ENCODE data around the gene GABRG3. TPM values are rescaled to one million over a fixed set of nuclear protein-coding genes. Genes with fewer than 3 reads are reported as not detected.

The GABRG3 gene
- total RNA-seq, 1 donor from 2014 or later, result not detected

DNA sequence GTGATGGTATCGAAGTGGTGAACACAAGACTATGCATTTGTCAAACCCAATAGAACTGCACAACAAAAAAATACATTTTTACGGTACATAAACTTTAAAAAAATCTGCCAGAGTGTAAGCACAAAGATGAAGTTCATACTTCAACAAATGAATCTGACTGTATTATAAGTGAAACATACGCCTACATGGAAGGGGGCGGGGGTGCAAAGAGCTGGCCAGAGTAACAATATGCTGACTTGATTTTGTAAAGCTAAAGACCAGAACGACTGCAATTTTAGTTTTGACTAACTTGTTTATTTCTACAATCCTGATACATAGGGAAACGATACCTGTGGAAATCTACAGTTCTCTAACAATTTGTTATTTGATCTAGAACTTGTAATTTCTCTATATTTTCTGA, 426.0 kb downstream of the GABRG3 start:
- intact Hi-C loops (cut with micrococcal nuclease), result no loop called here

DNA sequence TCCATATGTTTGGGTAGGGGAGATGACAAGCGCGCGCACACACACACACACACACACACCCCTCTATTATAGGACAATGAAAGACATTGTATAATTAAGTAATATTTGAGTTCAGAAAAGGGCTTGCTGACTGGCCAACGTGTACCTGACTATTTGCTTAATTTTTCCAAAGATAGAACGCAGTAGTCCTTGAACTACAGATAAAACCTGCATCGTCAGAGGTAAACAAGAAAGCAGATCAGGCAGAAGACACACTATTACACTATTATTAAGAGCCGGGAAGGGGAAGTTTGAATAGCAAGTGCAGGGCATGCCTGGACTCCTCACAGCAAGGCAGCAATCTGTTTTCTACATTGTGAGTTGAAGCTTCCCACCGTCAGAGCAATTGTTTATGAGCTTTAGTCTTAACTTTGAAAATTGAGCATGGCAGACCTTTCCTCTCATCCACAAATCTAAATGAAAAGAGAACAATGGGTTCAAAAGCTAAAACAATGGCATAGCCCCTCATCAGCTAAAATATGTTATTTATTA, 427.7 kb downstream of the GABRG3 start:
- intact Hi-C loops (cut with micrococcal nuclease), result no loop called here

DNA sequence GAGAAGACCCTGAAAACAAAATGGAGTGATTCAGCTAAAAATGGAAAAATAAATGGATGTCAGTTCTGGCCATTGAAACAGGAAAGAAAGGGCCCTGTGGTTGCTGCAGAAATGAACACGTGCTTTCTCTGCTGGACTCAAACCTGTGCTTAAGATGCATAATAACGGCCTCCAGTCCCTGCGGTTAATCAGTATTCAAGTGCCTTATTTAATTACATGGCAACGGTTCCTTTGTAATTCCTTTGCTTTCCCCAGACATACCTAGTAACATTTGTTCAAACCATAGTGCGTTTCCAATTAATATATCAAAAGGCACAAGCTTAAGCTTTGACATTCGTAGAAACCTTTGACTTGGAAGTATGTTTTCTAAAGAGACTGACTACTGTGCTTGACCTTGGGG, 428.3 kb downstream of the GABRG3 start:
- intact Hi-C loops (cut with micrococcal nuclease), result no loop called here

DNA sequence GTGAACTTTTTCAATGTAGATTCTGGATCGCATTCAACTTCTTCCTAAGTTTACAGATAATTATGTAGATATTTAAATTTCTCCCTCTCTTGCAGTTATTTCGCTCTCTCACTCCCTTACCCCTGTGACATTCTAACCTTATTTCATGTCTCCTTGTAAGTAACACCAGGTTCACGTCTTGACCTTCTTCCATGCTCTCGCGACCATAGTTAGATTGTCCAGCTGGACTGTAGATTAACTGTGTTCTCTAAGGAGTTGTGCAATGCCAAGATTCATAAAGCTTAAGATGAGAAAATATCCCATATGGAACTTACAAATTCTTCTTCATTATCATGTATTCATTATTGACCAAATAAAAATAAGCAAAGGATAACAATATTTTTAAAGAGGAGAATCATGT, 430.5 kb downstream of the GABRG3 start:
- intact Hi-C loops (cut with micrococcal nuclease), result no loop called here

GRCh38 chr15:27408428-27408827, 437.4 kb downstream of the GABRG3 start:
- intact Hi-C loops (cut with micrococcal nuclease), result no loop called here

GRCh38 chr15:27410996-27411605, 440.1 kb downstream of the GABRG3 start:
- intact Hi-C loops (cut with micrococcal nuclease), result no loop called here

GRCh38 chr15:27412415-27412814, 441.4 kb downstream of the GABRG3 start:
- intact Hi-C loops (cut with micrococcal nuclease), result no loop called here

DNA sequence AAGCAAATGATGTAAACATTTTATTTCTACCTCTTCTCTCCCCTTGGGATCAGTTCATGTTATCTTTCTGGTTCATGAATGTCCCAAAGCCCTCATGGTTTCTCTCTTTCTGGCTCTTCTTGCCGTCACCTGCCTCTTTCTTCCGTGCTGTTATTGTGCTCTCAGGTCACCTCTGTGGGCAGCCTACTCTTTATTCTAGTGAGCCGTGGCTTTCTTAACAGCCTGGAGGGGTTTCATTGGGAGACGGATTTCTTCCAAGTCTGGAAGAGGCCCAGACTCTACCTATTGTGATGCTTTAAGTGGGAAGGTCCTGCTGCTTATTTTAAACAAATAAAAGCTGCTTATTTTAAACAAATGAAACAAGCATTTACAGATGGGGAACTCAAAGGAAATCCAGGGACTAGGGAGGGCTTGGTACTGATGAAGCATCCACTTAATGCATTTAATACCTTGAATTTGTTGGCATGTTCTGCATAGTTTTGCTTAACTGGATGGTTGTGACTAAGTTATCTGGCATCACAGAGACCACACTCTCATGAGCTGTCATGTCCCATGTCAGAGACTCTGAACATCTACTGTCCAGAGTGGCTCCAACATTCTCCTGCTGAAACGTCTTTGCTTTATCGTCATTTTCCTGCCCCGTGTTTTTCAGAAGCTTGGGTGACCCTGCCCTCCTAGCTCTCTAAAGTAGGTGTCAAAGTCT, 443.3 kb downstream of the GABRG3 start:
- intact Hi-C loops (cut with micrococcal nuclease), result no loop called here

- intact Hi-C loops (cut with micrococcal nuclease), result no loop called here
Observed at GRCh38 chr15:27418726-27419125, 447.7 kb downstream of the GABRG3 start.

DNA sequence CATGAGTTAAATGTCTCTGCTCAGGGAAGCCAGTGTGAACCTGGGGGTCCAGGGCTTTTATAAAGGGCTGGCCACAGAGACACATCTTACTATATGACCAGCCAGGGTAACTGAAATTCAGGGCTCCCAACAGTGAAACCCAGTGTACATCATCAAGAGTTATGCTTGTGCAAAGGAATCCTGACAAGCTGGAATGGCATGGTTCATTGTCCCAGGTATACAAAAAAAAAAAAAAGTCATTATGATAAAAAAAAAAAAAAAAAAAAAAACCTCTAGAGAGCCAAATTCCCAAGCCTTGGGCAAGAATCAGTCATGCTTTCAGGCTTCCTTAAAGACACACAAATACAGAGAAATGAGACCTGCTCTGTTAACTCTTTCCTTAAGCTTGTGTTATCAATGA, 452.0 kb downstream of the GABRG3 start:
- intact Hi-C loops (cut with micrococcal nuclease), result no loop called here

DNA sequence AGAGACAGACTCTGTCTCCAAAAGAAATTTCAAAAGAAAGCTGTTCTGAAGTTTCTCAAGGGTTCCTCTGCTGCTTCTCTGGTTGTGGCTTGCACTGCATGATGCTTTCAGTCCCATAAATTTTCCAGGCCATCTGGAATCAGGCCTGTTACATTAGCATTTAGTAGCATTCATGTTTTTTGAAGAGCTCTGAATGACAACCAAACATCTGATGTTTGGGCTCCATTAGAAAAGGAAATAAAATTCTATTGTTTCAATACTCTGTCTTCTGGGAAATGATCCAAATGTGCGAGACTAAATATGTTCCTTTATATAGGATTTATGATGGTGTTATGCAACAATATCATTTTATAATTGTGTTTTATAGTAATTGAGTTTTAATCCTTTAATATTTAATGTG, 455.8 kb downstream of the GABRG3 start:
- intact Hi-C loops (cut with micrococcal nuclease), result no loop called here

DNA sequence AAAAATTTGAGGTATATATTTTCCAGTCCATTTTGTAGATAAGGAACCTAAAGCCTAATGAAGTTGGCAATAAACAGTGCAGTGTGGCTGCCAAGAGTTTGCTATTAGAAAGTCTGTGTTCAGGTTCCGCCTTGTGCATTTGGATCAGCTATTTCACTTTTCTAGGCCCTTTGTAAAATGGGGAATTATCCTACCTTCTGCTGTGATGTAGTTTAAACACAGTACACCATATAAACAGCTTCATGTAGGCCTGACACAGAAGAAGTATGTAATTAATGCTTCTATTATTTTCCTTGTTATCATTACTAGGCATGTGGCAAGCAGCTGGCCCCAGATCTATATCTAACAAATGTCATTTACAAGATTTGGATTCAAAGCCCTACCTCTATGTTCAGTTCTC, 456.3 kb downstream of the GABRG3 start:
- intact Hi-C loops (cut with micrococcal nuclease), result no loop called here

DNA sequence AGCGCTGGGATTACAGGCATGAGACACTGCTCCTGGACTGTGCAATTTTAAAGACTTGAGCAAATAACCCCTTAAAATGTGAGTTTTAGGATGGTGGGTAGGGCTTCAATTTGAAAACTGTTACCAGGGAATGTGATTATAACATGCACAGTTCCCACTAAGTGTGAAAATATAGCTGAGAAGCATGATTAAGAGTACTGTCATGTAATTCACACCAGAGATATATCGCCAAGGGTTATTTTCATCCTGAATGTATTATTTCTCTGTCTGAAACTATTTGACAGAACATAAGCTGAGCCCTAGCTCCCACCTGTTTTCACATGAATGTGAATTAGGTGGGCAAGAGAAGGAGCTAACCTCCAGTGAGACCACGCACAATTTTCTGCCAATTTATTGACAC, 457.2 kb downstream of the GABRG3 start:
- intact Hi-C loops (cut with micrococcal nuclease), result no loop called here

- intact Hi-C loops (cut with micrococcal nuclease), result no loop called here
Observed at GRCh38 chr15:27429577-27429976, 458.6 kb downstream of the GABRG3 start.

DNA sequence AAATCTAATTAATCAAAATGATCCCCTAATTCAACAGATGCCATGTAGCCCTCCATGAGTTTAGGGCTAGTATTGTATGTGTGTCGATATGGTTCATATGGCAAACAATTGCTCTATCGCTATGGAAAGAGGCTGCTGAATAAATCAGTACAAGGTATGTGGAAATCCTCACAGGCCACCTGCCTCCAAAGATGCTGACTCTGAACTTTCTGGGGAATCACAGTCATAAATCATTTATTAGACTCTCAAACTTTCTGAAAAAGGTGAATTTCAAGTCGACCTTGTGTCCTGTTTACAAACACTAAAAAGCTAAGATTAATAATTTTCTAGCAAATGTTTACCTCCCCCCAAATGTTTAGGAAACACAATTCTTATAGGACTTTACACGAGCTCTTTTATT, 462.6 kb downstream of the GABRG3 start:
- intact Hi-C loops (cut with micrococcal nuclease), result no loop called here

GRCh38 chr15:27438403-27439375, 467.7 kb downstream of the GABRG3 start:
- intact Hi-C loops (cut with micrococcal nuclease), result no loop called here

GRCh38 chr15:27441120-27441519, 470.1 kb downstream of the GABRG3 start:
- intact Hi-C loops (cut with micrococcal nuclease), result no loop called here

GRCh38 chr15:27448234-27448633, 477.3 kb downstream of the GABRG3 start:
- intact Hi-C loops (cut with micrococcal nuclease), result no loop called here

DNA sequence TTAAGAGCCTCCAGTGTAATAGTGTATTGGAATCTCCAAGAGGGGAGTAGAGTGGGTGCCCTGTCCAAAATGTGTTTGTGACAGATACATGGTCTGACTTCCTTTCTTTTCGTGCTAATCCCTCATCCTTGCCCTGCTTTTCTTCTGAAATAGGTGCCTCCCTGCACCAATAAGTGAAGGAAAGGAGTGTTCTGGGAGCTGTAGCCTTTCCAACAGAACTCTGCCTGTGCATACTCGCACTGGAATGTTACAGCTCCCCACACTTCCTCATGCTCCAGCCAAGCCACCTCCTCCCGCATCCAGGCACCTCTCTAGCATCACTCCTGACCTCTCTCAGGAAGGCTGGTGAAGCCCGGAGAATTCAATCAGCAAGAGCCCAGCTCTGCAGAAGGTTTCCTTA, 478.0 kb downstream of the GABRG3 start:
- intact Hi-C loops (cut with micrococcal nuclease), result no loop called here

DNA sequence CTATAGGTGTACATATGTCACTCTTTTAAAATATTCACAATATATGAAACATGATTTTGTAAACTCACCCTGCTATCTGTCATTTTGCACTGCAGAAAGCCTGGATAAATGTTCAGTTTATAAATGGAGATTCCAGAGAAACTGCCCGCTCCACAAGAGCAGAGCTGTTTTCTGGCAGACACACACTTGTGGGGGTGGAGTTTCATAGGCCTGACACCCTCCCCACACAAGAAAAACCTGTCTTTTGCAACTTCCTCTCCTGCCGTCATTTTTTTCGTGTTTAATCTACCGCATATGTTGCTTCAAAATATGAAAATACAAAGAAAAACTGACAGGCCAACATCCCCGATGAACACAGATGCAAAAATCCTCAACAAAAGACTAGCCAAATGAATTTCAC, 479.0 kb downstream of the GABRG3 start:
- intact Hi-C loops (cut with micrococcal nuclease), result no loop called here

DNA sequence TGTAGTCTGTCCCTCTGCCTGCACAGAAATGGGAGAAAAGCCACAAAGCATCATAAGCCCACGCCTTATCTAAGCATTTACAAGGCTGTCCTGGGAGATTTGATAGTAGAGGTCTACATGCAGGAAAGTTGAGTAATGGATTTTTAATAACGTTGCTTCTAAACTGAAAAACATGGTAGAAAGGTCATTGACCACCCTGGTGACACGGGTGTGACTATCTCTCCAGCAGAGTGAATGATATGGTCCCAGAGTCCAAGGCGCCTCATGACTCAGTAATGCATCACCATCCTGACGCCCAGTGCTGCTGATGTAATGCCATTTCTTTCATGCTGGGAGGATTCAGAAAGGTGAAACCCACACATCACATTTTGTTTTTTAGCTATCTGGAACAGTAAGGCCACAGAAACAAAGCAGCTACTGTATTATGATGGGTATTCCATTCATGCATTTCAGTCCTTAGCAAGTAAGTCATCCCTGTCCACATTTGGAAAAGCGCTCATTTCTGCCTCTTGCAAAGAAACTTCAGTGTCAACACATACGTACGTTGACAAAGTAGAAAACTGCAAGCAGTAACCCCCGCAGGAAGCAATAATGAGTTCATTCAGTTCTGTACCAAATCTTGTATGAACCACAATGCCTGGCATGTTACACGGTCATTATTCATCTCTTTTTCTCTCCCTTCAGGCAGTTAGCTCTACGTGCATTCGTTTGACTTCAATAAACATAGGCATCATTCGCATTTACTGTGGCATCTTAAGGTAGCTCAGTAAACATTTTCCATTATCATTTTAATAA, 483.5 kb downstream of the GABRG3 start:
- intact Hi-C loops (cut with micrococcal nuclease), result no loop called here
